ENCODE data around the gene NCLN. TPM values are rescaled to one million over a fixed set of nuclear protein-coding genes. Genes with fewer than 3 reads are reported as not detected.

NCLN gene
- total RNA-seq, 4 donors from 2014 or later, result 65.4 to 142 (median 102) TPM

DNA sequence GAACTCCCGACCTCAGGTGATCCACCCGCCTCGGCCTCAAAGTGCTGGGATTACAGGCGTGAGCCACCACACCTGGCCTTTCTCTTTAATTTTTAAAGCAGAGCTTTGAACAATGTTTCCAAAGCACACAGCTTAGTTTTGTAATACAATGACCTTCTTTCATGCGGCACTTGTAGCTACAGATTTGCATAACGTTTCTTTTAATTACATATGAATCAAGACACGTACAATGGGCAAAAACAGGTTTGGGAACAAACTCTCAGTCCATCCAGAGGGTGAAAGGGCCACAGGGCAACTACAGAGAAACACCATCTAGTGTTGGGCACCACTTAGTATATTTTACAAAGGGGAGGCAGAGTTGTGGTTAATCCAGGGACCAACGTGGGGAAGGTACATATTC is 26.2 kb upstream of the NCLN start:
- in situ Hi-C loops (cut with MboI; ENCODE audit: low pct_ligation_motif_present in 1 of 4, low pct_unique_long_range_greater_than_20kb in 1 of 4, low sequenced_read_pairs in 3 of 4) (no loop called here), intact Hi-C loops (cut with DNase I; ENCODE audit: low total_unique reads) (no loop called here)
- no peak for DNase-seq
- TF ChIP-seq, protein P1, sequence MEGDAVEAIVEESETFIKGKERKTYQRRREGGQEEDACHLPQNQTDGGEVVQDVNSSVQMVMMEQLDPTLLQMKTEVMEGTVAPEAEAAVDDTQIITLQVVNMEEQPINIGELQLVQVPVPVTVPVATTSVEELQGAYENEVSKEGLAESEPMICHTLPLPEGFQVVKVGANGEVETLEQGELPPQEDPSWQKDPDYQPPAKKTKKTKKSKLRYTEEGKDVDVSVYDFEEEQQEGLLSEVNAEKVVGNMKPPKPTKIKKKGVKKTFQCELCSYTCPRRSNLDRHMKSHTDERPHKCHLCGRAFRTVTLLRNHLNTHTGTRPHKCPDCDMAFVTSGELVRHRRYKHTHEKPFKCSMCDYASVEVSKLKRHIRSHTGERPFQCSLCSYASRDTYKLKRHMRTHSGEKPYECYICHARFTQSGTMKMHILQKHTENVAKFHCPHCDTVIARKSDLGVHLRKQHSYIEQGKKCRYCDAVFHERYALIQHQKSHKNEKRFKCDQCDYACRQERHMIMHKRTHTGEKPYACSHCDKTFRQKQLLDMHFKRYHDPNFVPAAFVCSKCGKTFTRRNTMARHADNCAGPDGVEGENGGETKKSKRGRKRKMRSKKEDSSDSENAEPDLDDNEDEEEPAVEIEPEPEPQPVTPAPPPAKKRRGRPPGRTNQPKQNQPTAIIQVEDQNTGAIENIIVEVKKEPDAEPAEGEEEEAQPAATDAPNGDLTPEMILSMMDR (IDR thresholded peaks at IDR 0.05), result no peak
- no peak for TF ChIP-seq POLR2AphosphoS5 (IDR thresholded peaks at IDR 0.05)
- TF ChIP-seq EP300 (IDR thresholded peaks at IDR 0.05; ENCODE audit: low read depth), result no peak
- TF ChIP-seq POLR2A (IDR thresholded peaks at IDR 0.05), result no peak
- Histone ChIP-seq H3K27me3 (no peaks in the 10 kb centered on the region), H3K36me3 (no peaks in the 10 kb centered on the region), H3K9me3 (no peaks in the 10 kb centered on the region), H3K27ac (no peak overlapping the region), H3K4me1 (peaks cover 0 to 6% (median 0%) of the 10 kb centered on the region in 4 donors), H3K4me3 (no peak overlapping the region)
- WGBS, 2 donors (ENCODE audit: low coverage in 1 of 2), result 20 to 50% methylated on average over 1 to 8 of the region's 8 CpGs

DNA sequence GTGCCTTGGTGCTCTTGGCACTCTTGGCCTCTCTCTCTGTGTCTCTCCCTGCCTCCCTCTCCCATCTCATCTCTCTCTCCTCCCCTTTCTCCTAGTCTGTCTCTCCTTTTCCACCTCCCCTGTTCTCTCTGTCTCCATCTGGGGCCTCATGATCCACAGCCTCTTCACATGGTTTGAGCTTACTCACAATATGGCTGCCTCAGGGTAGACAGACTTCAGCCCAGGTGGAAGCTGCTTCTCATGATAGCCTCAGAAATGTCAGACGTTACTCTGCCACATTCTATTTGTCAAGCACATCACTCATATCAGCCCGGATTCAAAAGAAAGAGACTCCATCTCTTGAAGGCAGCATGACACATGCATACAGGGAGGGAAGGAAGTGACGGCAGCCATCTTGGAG is 25.5 kb upstream of the NCLN start:
- H3K4me1 ChIP-seq, result peaks cover 0 to 6% (median 0%) of the 10 kb centered on the region in 4 donors
- intact Hi-C loops (cut with DNase I; ENCODE audit: low total_unique reads), result loop anchor here (5.0 kb wide), 1 partner anchor 198 kb away; no protein-coding TSS in a partner anchor
- H3K27ac ChIP-seq, result no peak overlapping the region
- in situ Hi-C loops (cut with MboI; ENCODE audit: low pct_ligation_motif_present in 1 of 4, low pct_unique_long_range_greater_than_20kb in 1 of 4, low sequenced_read_pairs in 3 of 4), result loop anchor here in 2 of 4 donors (5.0 to 10.0 kb wide), 2 partner anchors 198 to 205 kb away; no protein-coding TSS in a partner anchor
- DNase-seq, result no peak
- no peaks in the 10 kb centered on the region for H3K9me3 ChIP-seq
- no peaks in the 10 kb centered on the region for H3K36me3 ChIP-seq
- TF ChIP-seq EP300 (IDR thresholded peaks at IDR 0.05; ENCODE audit: low read depth) (no peak), POLR2A (IDR thresholded peaks at IDR 0.05) (no peak), POLR2AphosphoS5 (IDR thresholded peaks at IDR 0.05) (no peak)
- TF ChIP-seq, protein P1 (IDR thresholded peaks at IDR 0.05), result no peak
- no peak overlapping the region for H3K4me3 ChIP-seq
- H3K27me3 ChIP-seq, result no peaks in the 10 kb centered on the region
- 67 to 72% methylated on average over 3 of the region's 3 CpGs for WGBS, 2 donors (ENCODE audit: low coverage in 1 of 2)

DNA sequence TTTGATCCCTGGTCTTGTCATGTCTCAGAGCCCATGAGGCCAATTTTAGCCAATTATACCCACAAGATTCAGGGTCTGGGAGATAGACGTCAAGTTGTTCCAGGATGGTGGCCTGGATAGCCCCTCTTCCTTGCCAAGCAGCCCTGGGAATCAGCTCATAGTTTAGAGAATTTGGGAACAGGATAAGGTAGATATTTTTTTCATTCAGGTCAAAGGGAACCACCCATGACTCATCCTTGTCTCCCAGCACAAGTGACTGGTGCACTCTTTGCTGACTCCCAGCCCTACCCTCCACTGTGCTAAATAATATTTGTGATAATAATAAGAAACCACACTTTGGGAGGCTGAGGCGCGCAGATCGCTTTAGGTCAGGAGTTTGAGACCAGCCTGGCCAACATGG is 24.3 kb upstream of the NCLN start:
- Histone ChIP-seq H3K4me3 (no peak overlapping the region), H3K36me3 (no peaks in the 10 kb centered on the region), H3K27ac (no peak overlapping the region), H3K9me3 (no peaks in the 10 kb centered on the region), H3K4me1 (peaks cover 0 to 6% (median 0%) of the 10 kb centered on the region in 4 donors), H3K27me3 (no peaks in the 10 kb centered on the region)
- no peak for TF ChIP-seq EP300 (IDR thresholded peaks at IDR 0.05; ENCODE audit: low read depth)
- no peak for TF ChIP-seq POLR2AphosphoS5 (IDR thresholded peaks at IDR 0.05)
- TF ChIP-seq POLR2A (IDR thresholded peaks at IDR 0.05), result no peak
- TF ChIP-seq, protein P1 (IDR thresholded peaks at IDR 0.05), result no peak
- intact Hi-C loops (cut with DNase I; ENCODE audit: low total_unique reads) (loop anchor here (5.0 kb wide), 1 partner anchor 199 kb away; no protein-coding TSS in a partner anchor), in situ Hi-C loops (cut with MboI; ENCODE audit: low pct_ligation_motif_present in 1 of 4, low pct_unique_long_range_greater_than_20kb in 1 of 4, low sequenced_read_pairs in 3 of 4) (loop anchor here in 2 of 4 donors (5.0 to 10.0 kb wide), 2 partner anchors 199 to 207 kb away; no protein-coding TSS in a partner anchor)
- WGBS, 2 donors (ENCODE audit: low coverage in 1 of 2), result 96 to 100% methylated on average over 3 to 4 of the region's 4 CpGs
- no peak for DNase-seq

DNA sequence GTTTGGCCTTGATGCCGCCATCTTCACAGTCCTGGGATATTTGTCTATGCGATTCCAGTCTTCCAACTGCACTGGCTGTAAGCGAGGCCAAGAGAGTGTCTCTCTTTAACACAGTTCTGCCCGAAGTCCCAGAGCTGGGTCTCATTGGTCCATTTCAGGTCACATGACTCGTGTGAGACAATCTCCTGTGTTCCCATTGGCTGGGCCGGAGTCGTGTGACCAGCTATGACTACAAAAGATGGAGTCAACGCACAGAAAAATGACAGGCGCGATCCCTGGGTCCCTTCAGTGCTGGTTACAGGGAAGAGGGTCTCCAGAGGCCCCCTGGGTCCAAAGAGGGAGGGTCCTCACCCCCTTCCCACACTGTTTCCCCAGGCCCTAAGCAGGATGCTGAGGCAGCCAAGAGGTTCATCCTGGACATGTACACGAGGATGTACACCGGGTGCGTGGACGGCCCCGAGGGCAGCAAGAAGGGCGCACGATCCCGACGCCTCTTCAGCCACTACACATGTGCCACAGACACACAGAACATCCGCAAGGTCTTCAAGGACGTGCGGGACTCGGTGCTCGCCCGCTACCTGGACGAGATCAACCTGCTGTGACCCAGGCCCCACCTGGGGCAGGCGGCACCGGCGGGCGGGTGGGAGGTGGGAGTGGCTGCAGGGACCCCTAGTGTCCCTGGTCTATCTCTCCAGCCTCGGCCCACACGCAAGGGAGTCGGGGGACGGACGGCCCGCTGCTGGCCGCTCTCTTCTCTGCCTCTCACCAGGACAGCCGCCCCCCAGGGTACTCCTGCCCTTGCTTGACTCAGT is 23.1 kb upstream of the NCLN start:
- intact Hi-C loops (cut with DNase I; ENCODE audit: low total_unique reads), result loop anchor here (5.0 kb wide), 1 partner anchor 200 kb away; no protein-coding TSS in a partner anchor
- Histone ChIP-seq H3K36me3 (no peaks in the 10 kb centered on the region), H3K27ac (no peak overlapping the region), H3K4me1 (peaks cover 0 to 6% (median 0%) of the 10 kb centered on the region in 4 donors), H3K9me3 (no peaks in the 10 kb centered on the region), H3K4me3 (no peak overlapping the region), H3K27me3 (no peaks in the 10 kb centered on the region)
- in situ Hi-C loops (cut with MboI; ENCODE audit: low pct_ligation_motif_present in 1 of 4, low pct_unique_long_range_greater_than_20kb in 1 of 4, low sequenced_read_pairs in 3 of 4), result loop anchor here in 2 of 4 donors (5.0 to 10.0 kb wide), 2 partner anchors 200 to 208 kb away; no protein-coding TSS in a partner anchor
- WGBS, 2 donors (ENCODE audit: low coverage in 1 of 2), result 50 to 72% methylated on average over 4 to 33 of the region's 38 CpGs
- no peak for DNase-seq
- TF ChIP-seq, protein P1 (IDR thresholded peaks at IDR 0.05), result no peak
- TF ChIP-seq EP300 (IDR thresholded peaks at IDR 0.05; ENCODE audit: low read depth) (no peak), POLR2AphosphoS5 (IDR thresholded peaks at IDR 0.05) (no peak), POLR2A (IDR thresholded peaks at IDR 0.05) (no peak)

All from transverse colon (tissue), 4 donors.